ENCODE measurements around the gene AQP5.
"Not testable (repeated sequence)": the region's sequence is repeated elsewhere in the genome, so short reads cannot be mapped to it uniquely, and the experiment has no call there.

The AQP5 gene

DNA sequence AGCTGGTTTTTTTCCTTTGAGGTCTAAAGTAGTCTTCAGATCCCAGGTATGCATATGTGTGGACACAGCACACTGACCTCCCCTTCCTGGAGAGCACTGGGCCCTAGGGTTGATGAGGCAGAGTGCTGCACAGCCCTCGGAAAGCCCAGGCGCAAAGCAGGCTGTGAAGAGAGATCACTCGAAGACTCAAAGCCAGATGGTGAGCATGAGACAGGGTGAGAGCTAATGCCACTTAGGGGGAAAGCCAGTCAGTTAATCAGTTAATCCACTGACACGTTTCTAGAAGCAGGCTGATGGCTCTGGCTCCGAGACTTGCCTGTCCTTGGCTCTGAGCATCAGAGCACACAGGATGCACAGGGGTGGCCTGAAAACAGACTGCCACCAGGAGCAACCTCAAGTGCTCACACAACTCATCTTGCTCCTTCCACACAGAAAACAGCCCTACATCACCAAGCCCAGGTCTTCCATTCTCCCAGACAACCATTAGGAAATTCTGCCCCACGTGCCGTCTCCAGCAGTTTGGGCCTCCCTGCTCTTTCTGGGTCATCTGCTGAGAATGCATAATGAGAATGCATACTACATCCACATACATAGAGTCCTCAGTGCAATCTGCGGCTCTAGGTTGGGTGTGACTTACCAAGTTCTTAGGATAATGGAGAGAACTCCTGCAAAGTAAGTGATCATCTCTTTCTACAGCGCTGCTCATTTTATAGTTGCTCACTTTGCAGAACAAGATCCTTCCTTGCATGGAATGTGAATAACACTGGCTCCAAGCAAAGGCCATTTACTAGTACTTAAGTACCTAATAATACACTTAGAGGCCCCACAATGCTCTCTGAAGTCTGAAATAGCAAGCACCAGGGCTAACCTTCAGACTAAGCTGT, 23.0 kb downstream of the AQP5 start:
- no peak for DNase-seq (ENCODE audit: insufficient read length, low spot score)
- FAIRE-seq: peak; percentile 96
- no peak for TF ChIP-seq CTCF (IDR thresholded peaks at IDR 0.05; ENCODE audit: insufficient read depth, missing control alignments)

GRCh38 chr12:49985981-49986380, 24.3 kb downstream of the AQP5 start:
- no peak for TF ChIP-seq CTCF (IDR thresholded peaks at IDR 0.05; ENCODE audit: insufficient read depth, missing control alignments)
- DNase-seq (ENCODE audit: insufficient read length, low spot score) (no peak), FAIRE-seq (no peak)

- not testable (repeated sequence) for FAIRE-seq
These were observed 24.8 kb downstream of the AQP5 start for GRCh38 chr12:49986476-49986875.

DNA sequence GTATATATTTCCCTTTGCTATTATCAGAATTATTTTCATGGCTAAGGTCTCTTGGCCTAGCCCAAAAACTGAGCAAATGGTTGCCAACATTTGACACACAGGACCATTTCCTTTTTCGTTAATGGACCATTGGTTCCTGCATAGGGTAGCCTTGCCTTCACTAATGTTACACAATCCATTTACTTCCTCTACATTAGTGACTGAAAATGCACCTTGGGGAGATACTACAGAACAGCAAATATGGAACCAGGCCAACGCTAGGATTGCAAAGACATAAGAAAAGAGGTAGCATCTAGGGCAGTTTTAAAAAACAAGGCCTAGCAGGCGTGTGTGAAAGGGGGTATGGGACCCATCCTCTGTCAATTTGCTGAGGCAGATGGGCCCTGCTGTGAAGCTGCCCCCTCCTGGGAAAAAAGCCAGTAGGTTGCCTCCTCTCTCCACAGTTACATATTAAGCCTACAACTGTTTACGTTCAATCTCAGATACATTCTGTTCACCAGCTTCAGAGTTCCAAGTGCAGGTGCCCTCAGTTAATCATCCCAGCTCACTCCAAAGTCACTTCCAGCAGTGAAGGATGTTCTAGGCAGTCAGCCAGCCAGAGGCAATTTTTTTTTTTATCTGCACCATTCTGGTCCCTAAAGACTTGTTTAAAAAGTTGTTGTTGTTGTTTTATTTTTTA, 26.1 kb downstream of the AQP5 start:
- no peak for TF ChIP-seq CTCF (IDR thresholded peaks at IDR 0.05; ENCODE audit: insufficient read depth, missing control alignments)
- FAIRE-seq (no peak), DNase-seq (ENCODE audit: insufficient read length, low spot score) (no peak)

More at GRCh38 chr12:49986476-49986875, 24.8 kb downstream of the AQP5 start:
- not testable (repeated sequence) for DNase-seq (ENCODE audit: insufficient read length, low spot score)

DNA sequence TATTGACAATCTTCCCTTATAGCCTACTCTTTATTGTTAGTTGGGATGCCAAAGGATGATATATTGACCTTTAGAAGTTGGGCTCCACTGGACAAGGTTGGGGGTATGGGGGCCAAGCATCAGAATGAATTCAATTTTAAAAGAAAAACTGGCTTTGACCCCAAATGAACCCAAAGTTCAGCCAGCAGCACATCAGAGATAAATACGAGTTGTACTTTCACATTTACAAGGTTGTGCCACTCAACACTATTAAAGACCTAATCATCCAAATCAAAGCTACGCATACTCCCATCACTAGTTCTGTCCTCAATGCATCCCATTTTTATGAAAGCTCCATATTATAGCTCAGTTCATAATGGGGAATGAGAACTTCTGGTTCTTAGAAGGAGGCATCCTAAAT, 27.7 kb downstream of the AQP5 start:
- DNase-seq (ENCODE audit: insufficient read length, low spot score); FAIRE-seq: not testable (repeated sequence)

- no peak for TF ChIP-seq CTCF (IDR thresholded peaks at IDR 0.05; ENCODE audit: insufficient read depth, missing control alignments)
- DNase-seq (ENCODE audit: insufficient read length, low spot score) (no peak), FAIRE-seq (no peak)
These were observed 28.6 kb downstream of the AQP5 start for GRCh38 chr12:49990273-49990672.

DNA sequence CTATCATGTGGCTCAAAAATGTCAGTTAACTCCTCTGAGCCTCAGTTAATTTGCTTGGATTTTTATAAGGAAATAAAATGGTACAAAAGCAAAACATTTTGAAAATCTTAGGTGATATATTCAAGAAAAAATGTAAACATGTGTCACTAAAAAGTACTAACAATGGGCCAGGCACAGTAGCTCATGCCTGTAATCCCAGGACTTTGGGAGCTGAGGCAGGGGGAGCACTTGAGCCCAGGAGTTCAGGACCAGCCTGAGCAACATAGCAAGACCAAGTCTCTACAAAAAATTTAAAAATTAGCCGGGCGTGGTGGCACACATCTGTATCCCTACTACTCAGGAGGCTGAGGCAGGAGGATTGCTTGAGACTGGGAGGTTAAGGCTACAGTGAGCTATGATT, 36.8 kb downstream of the AQP5 start:
- FAIRE-seq (no peak), DNase-seq (ENCODE audit: insufficient read length, low spot score) (no peak)
- no peak for TF ChIP-seq CTCF (IDR thresholded peaks at IDR 0.05; ENCODE audit: insufficient read depth, missing control alignments)

DNA sequence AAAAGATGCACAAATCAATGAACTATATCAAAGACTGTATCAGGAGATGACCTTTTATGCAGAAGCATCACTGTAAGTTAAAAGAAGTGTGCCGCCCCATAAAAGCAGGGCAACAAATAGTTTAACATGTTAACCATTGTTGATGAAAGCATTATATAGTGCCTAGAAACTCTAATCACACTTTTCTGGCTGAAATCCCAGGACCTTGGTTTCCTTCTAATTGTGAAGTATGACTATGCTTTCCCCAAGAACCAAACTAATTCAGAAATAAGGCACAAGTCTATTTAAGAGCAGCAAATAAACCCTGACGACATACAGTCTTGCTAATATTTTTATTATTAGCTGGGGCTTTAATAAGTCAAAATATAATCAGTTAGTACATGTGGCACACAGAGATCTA, 41.9 kb downstream of the AQP5 start:
- no peak for TF ChIP-seq CTCF (IDR thresholded peaks at IDR 0.05; ENCODE audit: insufficient read depth, missing control alignments)
- FAIRE-seq (peak; percentile 69), DNase-seq (ENCODE audit: insufficient read length, low spot score) (no peak)
